Inflammatory macrophage treated with lipopolysaccharide for 4 hours (primary cell): ENCODE measurements around the gene PLEKHM2.

Source experiments
- DNase-seq: peaks from one replicate; pipeline ENCODE4 v3.0.0-alpha.2; 2020

The PLEKHM2 gene

GRCh38 chr1:15727866-15728534 is 43.9 kb downstream of the PLEKHM2 start:
- no peak for DNase-seq

GRCh38 chr1:15728937-15729657 is 45.0 kb downstream of the PLEKHM2 start:
- no peak for DNase-seq

- no peak for DNase-seq
Observed at GRCh38 chr1:15730423-15730822, 46.3 kb downstream of the PLEKHM2 start.

- DNase-seq = no peak
Observed at GRCh38 chr1:15730936-15731335, 46.8 kb downstream of the PLEKHM2 start.

GRCh38 chr1:15731735-15732685 is 47.9 kb downstream of the PLEKHM2 start:
- no peak for DNase-seq

GRCh38 chr1:15732686-15733081 is 48.6 kb downstream of the PLEKHM2 start:
- no peak for DNase-seq

- no peak for DNase-seq
Observed at GRCh38 chr1:15733218-15733725, 49.2 kb downstream of the PLEKHM2 start.

GRCh38 chr1:15733726-15734226 is 49.7 kb downstream of the PLEKHM2 start:
- DNase-seq = no peak

GRCh38 chr1:15734296-15734695 is 50.2 kb downstream of the PLEKHM2 start:
- no peak for DNase-seq

GRCh38 chr1:15734901-15735300 is 50.8 kb downstream of the PLEKHM2 start:
- no peak for DNase-seq

GRCh38 chr1:15735304-15736037 is 51.4 kb downstream of the PLEKHM2 start:
- no peak for DNase-seq

GRCh38 chr1:15736038-15736891 is 52.1 kb downstream of the PLEKHM2 start, which contains the start of gene SLC25A34:
TSS of gene SLC25A34 (plus strand) at chr1:15736258. CDS start at chr1:15736486, 228 bp downstream.
- no peak for DNase-seq

GRCh38 chr1:15736892-15737261 is 52.8 kb downstream of the PLEKHM2 start:
- DNase-seq = no peak

GRCh38 chr1:15737324-15738319 is 53.5 kb downstream of the PLEKHM2 start:
- DNase-seq = no peak

GRCh38 chr1:15738416-15739113 is 54.4 kb downstream of the PLEKHM2 start:
- no peak for DNase-seq

GRCh38 chr1:15739259-15739658 is 55.1 kb downstream of the PLEKHM2 start:
- no peak for DNase-seq

GRCh38 chr1:15739745-15740144 is 55.6 kb downstream of the PLEKHM2 start:
- no peak for DNase-seq

- peak; percentile 26 for DNase-seq
Observed at GRCh38 chr1:15740924-15741850, 57.1 kb downstream of the PLEKHM2 start.
